ENCODE data around the gene SNX25. TPM values are rescaled to one million over a fixed set of nuclear protein-coding genes. Genes with fewer than 3 reads are reported as not detected.
"Not testable (repeated sequence)": the region's sequence is repeated elsewhere in the genome, so short reads cannot be mapped to it uniquely, and the experiment has no call there.

SNX25 gene
- total RNA-seq, 1 donor from 2014 or later, result 17.3 TPM

DNA sequence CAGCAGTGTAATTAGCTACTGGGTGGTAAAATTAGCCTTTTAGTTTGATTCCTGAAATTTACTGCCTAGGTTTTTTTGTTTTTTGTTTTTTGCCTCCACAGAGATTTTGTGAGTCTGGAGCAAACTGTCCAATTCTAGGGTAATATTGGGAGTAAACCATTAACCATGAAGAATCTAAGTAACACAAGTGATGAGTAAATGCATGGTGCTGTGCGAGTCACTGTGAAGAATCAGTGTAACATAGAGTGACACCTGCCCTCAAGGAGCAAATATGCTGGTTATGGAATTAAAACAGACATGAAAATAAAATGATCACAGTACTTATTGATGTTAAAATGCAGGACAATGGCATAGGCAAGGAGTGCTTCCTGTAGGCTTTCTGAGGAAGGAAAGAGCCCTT is 126.2 kb downstream of the SNX25 start:
- DNase-seq (ENCODE audit: extremely low read depth, low read depth, low spot score), result no peak

DNA sequence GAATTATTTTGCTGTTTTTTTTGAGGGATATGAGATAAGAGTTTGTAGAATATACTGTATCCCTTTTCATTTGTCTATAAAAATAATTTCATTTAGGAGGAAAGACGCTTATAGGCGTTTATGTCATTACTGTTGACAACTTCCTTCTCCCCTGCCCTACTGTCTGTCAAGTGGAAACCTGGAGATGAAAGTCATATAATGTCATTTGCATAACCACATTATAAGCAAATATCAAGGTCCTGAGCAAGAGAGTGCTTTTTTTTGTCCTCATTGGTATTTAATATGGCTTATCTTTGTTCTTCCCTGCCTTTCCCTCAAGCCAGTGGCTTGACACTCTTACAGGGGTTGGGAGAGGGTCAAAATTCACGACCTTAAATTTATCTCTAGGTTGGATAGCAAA is 130.5 kb downstream of the SNX25 start:
- DNase-seq (ENCODE audit: extremely low read depth, low read depth, low spot score), result no peak

DNA sequence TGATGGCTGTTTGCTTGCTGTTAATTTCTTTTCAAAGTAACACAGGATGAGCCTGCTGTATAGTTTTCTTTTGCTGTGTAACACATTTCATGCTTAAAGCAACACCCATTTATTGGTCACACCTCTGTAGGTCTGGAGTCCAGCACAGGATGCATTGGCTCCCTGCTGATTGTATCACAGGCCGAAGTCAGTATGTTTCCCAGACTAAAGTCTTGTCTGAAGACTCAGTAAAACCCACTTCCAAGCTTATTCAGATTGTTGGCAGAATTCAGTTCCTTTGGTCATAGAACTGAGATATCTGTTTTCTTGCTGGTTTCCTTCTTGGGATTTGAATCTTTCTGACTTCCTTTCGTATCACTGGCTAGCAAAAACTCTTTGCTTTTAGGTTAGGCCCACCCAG is 132.0 kb downstream of the SNX25 start:
- DNase-seq (ENCODE audit: extremely low read depth, low read depth, low spot score), result no peak

DNA sequence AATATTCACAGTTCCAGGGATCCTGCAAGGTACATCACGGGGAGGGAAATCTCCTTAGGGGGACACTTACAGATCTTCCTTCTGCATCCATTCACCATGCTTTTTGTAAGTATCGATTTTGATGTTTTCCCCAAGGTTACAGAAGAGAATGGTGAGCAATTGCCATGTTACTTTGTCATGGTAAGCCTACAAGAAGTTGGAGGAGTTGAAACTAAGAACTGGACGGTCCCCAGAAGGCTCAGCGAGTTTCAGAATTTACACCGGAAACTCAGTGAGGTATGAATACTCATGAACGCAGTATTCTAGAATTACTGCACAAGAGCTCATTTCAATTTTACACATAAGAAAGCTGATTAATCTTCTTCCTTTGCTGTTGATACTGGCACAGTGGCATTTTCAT is 132.4 kb downstream of the SNX25 start:
- no peak for DNase-seq (ENCODE audit: extremely low read depth, low read depth, low spot score)

DNA sequence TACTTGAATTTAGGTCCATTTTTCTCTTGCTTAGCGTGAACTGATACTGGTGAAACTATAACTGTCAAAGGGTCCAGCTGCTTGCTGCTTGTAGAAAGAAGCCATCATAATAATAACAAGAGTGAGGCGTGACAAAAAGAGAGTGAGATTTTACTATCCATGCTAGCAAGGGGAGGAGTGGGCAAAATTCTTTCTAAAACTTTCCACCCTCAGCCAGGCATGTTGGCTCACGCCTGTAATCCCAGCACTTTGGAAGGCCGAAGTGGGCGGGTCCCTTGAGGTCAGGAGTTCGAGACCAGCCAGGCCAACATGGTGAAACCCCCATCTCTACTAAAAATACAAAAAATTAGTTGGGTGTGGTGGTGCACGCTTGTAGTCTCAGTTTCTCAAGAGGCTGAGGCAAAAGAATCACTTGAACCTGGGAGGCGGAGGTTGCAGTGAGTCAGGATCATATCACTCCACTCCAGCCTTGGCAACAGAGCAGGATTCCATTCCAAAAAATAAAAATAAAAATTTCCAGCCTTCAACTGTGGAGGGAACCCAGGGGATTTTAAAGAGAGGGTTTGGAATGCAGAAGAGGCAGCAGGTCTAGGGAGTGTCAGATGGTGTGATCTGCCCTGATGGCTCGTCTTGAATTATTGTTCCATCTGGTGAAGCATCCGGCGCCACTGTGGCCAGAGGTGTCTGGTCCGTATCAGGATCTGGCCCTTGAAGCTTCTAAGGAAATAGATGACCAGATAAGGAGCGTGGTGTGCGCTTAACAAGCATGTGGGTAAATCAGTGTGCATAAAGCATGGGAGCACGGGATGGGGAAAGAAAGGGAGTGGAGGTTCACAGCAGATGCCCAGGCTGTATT is 134.6 kb downstream of the SNX25 start:
- no peak for DNase-seq (ENCODE audit: extremely low read depth, low read depth, low spot score)

DNA sequence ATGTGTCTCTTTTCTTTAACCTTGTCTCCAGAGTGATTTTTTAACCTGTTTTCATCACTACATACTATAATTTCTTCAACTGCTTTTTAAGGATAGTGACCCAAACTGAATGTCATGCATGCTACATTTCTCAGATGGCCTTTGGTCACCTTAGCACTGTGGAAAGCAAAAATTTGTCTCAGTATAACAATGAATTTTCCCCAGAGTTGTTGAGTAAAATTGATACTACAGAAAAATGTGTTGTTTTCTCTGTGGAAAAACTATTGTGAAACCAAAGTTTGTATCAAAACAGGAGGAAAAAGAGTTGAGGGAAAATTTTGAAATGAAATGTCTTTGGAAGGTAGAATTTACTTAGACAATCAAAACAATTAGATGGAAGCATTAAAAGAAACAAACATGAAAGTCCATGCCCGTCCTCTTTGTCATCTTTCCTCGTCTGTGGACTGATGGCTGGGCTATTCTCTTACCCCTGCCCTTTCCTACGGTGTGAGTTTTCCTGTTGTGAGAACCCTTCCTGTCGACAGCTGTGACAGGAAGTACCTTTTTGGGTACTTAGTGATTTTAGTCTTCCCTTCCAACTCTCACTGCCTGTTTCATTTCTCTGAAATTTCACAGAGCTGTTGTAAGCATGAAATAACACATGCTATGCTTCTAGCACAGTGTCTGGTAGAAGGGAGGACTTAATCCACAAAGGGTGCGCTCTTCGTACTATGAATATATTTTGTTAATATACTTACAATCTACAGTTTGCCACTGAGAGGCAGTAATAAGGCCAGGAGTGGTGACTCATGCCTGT is 135.5 kb downstream of the SNX25 start:
- DNase-seq (ENCODE audit: extremely low read depth, low read depth, low spot score), result no peak

DNA sequence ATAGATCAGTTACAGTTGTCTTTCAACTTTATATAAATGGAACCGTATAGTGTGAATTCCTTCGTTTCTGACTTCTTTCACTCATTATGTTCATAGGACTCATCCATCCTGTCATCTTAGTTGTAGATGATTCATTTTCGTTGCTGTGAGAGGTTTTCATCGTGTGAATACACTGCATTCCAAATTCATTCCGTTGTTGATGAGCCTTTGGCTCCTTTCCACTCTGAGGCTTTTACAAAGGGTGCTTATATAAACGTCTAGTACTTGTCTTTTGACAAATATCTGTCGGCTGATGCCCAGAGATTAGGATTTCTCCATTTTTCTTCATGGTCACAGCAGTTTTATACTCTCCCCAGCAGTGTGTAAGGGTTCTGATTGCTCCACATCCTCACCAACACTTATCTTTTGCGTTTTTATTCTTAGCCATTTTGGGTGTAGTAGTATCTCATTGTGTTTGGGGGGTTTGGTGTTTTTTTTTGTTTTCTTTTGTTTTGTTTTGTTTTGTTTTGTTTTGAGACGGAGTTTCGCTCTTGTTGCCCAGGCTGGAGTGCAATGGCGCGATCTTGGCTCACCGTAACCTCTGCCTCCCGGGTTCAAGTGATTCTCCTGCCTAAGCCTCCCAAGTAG is 137.7 kb downstream of the SNX25 start:
- DNase-seq (ENCODE audit: extremely low read depth, low read depth, low spot score), result no peak

DNA sequence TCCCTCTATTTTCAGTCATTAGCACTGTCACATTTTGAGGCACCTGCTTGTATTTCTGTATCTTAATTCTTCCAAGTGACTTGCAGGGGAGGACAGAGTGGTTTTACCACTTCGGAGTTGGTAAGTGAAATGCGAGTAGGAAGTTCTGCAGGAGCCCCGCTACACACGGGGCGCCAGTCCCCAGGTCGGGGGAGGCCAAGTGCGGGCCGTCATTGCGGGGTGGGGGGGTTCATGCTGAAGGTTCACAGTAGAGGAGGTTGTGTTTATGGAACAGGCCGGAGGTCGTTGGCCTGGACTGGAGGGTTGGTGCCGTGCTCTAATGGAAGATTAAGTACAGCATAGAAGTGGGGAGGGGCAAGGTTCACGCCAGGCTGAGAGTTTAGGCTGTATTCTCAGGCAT is 142.3 kb downstream of the SNX25 start:
- DNase-seq (ENCODE audit: extremely low read depth, low read depth, low spot score), result no peak

DNA sequence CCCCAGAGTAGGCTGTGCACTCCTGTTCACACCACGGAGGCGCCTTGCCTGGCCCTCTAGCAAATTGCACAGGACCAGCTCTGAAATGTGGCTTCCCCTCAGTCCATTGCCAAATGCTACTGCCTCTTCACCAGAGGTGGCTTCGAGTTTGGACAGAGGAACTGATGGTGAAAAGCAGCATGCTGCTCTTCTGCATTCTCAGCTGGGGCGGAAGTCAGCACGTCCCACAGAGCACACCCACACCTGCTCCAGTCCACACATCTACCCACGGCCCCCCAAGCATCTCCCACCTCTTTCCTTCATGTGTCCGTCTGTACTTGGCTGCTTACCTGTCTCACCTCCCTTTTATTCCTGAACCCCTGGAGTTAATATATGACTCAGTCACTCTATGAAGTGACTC is 142.8 kb downstream of the SNX25 start:
- DNase-seq (ENCODE audit: extremely low read depth, low read depth, low spot score), result no peak

DNA sequence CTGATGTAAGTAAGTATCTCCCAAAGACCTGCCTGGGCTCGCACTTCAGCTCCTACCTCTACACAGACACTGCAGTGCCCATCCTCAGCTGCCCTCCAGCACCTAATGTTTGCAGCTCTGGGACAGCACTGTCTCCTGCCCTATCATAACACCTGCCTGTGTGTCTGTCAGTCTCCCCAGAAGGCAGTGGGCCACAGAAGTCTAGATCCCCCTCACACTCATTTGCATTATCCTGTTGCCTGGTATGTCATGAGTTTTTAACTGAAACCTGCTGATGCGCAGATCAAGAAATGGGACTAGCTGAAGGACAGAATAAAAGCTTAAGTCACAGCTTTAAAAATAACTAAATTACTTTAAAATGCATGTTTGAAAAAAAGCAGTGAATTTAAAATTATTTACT is 143.3 kb downstream of the SNX25 start:
- no peak for DNase-seq (ENCODE audit: extremely low read depth, low read depth, low spot score)

DNA sequence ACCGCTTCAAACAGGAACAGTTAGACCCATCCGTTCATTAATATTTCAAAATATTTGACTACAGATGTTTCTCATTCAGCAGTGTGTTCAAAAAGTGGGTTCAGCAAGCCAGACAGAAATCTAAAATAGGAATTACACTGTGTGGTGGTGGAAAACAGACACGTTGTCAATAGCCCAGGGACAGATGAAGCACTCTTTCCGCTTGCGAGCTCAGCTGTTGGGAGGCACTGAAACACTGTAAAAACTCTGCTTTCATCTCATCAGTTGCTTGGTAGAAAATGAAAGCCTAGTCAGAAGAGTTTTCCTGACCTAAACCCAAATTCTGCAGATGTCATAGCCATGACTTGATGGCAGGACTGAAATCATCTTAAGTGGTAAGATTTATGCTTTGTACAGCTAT is 147.8 kb downstream of the SNX25 start:
- no peak for DNase-seq (ENCODE audit: extremely low read depth, low read depth, low spot score)

DNA sequence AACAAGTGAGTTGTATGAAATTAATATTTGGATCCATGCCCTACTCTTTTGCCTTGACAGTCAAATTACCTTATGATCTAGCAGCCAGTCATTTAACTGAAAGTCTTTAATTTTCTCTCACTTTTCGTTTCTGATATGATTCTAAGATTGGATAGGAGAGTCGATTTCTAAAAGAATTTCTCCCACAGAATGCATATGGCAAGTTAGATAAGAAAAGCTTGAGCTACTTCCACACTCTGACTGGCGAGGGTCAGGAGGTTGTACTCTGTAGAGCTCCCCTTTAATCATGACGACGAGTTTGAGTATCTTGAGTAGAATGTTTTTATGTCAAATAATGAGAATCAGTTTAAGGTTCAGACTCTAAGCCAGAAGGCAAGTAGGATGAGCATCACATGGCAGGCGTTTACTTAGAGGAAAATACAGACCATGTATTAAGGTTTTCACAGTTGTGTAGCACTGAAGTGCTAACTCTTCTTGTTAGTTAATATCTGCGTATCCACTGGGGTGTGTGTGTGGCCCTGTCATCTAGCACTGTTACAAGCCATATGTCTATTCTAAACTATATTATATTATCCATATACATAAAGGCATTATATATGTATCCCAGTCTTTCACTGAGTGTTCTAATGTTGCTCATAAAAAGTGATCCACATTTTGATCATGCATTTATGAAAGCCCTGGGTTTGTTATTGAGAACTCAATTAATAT is 148.5 kb downstream of the SNX25 start:
- no peak for DNase-seq (ENCODE audit: extremely low read depth, low read depth, low spot score)

DNA sequence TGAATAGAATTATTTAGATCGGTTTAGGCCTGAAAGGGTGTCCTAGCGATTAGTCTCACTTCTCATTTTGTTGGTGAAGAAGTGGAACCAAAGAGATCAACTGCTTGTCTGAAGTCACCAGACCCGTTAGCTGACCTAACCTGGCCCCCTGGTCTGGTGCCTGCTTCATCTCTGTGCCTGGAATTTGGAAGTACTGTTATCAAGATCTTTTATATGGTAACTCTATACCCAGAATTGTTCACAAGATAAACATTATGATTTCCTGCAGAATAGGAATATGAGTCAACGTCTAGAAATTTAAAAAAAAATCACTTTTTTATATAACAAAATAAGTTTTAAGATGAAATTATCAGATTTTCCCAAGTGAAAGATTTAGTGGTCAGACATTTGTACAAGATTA is 149.1 kb downstream of the SNX25 start:
- peak; percentile 64 for DNase-seq (ENCODE audit: extremely low read depth, low read depth, low spot score)

DNA sequence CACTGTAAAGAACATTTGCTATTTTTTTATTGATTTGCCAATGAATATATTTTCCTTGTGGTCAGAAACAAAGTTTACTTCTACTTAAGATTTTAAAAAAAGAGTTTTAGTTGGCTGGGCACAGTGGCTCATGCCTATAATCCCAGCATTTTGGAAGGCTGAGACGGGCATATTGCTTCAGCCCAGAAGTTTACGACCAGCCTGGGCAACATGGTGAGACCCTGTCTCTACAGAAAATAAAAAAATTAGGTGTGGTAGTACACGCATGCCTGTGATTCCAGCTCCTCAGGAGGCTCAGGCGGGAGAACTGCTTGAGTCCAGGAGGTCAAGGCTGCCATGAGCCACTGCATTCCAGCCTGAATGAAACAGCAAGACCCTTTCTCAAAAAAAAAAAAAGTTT is 149.6 kb downstream of the SNX25 start:
- no peak for DNase-seq (ENCODE audit: extremely low read depth, low read depth, low spot score)

DNA sequence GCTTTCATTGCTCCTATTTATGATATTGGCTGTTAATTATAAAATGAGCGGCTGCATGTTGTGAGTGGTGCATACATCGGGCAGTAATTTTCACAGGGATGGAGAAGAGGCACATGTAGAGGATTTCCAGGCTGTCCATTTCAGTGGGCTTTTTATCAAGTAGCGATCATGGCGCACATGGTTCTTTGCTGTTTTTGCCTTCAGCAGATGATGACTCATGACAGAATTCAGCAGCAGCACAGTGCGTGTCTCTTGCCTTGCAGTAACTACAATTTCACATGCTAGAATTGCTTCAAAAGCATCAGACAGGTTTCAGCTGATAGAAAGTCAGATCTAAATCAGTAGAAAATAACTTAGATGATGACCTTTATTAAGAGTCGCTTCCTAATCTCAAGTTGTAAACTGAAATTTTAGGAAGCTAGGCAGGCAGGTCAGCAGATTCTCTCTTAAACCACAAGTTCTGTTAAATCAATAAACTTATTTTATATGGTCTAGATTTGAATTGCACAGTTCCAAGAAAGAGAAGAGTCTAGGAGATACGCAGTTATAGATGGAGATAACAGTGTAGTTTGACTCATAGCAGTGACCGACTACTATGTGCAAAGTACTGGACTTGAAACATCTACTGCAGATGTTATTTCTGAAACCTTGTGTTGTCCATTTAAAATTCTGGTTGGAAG is 150.5 kb downstream of the SNX25 start:
- DNase-seq (ENCODE audit: extremely low read depth, low read depth, low spot score), result no peak

DNA sequence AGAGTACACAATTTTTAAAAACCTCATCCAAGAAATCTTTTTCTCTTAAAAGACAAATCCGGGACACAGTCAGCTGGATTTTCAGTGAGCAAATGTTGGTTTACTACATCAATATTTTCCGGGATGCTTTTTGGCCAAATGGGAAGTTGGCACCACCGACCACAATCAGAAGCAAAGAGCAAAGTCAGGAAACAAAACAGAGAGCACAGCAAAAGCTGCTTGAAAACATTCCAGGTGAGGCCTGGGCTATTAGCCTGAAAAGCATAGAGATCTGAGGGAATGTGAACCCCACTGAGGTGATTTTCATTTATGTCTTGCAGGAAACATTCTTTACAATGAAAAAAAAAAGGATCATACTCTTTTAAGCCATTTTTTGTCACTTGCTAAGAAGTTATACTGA is 152.5 kb downstream of the SNX25 start:
- DNase-seq (ENCODE audit: extremely low read depth, low read depth, low spot score), result no peak

DNA sequence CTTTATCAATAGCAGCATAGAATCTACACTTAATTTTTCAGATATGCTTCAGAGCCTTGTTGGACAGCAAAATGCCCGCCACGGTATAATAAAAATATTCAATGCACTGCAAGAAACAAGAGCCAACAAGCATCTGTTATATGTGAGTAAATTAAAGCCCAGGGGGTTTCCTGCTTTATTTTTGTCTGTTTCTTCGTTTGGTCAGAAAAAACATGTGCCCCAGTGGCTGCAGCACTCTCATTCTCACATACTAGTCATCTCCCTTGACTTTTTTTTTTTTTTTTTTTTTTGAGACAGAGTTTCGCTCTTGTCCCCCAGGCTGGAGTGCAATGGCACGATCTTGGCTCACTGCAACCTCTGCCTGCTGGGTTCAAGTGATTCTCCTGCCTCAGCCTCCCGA is 153.2 kb downstream of the SNX25 start:
- DNase-seq (ENCODE audit: extremely low read depth, low read depth, low spot score), result not testable (repeated sequence)

DNA sequence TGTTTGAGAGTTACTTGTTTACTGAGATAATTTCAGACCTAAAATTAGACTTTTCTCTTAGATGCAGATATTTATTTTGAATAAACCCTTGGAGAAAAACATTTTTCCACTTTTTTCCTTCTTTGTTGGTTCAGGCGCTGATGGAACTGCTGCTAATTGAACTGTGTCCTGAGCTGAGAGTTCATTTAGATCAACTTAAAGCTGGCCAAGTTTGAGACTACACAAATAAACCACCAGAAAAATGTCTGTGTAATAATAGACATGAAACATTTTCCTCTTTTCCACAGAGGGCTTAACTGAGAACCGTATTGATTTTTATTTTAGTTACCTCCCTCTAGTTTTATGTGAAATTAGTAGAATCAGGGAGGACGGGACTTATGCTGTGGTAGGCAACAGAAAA is 153.9 kb downstream of the SNX25 start:
- no peak for DNase-seq (ENCODE audit: extremely low read depth, low read depth, low spot score)

DNA sequence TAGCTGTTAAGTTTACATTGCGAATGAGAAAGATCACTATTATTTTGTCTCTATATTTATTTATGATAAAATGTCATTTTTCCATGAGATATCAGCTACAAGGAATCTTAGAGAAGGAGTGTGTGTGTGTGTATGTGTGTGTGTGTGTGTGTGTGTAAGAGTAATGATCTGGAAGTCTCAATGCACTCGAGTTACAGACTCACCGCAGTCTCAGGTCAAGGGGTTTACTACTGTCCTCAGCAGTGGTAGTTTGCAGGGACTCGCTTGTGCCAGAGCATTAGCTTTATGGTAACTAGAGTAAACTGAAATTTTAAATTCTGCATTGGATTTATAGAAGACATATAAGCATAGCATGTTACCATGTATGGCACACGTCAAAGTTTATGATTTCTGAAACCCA is 155.5 kb downstream of the SNX25 start:
- no peak for DNase-seq (ENCODE audit: extremely low read depth, low read depth, low spot score)

DNA sequence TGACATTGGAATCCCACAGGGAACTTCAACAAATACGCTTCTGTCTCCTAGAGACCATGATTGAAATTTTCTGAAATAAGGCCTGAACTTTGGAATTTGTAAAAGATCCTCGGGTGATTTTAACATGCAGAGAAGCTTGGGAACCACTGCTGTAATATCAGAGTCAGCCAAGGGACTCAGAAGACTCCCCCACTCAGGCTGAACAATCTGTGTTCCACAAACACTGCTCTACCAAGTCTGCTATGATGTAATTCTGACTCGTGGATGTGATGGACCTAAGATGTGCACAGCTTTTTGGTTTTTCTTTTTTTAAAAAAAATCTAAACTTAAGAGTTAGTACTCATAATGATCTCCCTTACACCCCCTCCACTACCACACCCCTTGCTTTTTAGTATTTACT is 160.3 kb downstream of the SNX25 start:
- DNase-seq (ENCODE audit: extremely low read depth, low read depth, low spot score), result no peak
